Left lung (tissue), 10 donors: Measurements from ENCODE around the gene ARRB2. TPM values are rescaled to one million over a fixed set of nuclear protein-coding genes. Genes with fewer than 3 reads are reported as not detected.

ENCODE experiments used
- ATAC-seq: fragments of 200-7000 bp; cut with Tn5 transposase; one replicate; pipeline ENCODE4 v1.9.1; 2020; ENCODE audit warnings: moderate library complexity
- DNase-seq, 4 donors: peaks; one replicate each; pipeline ENCODE4 v3.0.0-alpha.2; 2013 to 2020
- H3K27ac ChIP-seq, 2 donors: fragments of 200-600 bp; sonication (generic) in 1 of 2; one replicate each; pipeline versions ENCODE4 v1.5.0 to v1.8.0; 2020 to 2021
- H3K27me3 ChIP-seq, 2 donors: fragments of 200-600 bp; sonication (generic) in 1 of 2; one replicate each; pipeline versions ENCODE4 v1.5.0 to v1.8.0; 2020 to 2021
- H3K36me3 ChIP-seq, 2 donors: fragments of 200-600 bp; sonication (generic) in 1 of 2; one replicate each; pipeline versions ENCODE4 v1.5.0 to v1.8.0; 2020 to 2021
- H3K4me1 ChIP-seq, 2 donors: fragments of 200-600 bp; one replicate each; pipeline ENCODE4 v1.8.0; 2021
- H3K4me3 ChIP-seq, 2 donors: fragments of 200-600 bp; sonication (generic) in 1 of 2; one replicate each; pipeline versions ENCODE4 v1.5.0 to v1.8.0; 2020 to 2021; ENCODE audit warnings: mild to moderate bottlenecking in 1 of 2
- H3K9me3 ChIP-seq, 2 donors: fragments of 200-600 bp; sonication (generic) in 1 of 2; one replicate each; pipeline versions ENCODE4 v1.5.0 to v1.8.0; 2020 to 2021
- intact Hi-C, 2 donors: fragments of 100-400 bp; cut with DNase I; formaldehyde crosslinking; loops; one replicate each; pipeline versions ENCODE4 v1.11.2 to v1.14.2; 2022
- polyA plus RNA-seq, 6 donors: library from polyadenylated mRNA; unstranded; fragments of 120-200 nt; gene quantifications; one replicate each; pipeline ENCODE4 v1.2.1, GENCODE V29; 2013; ENCODE audit not compliant: insufficient read length in 6 of 6
- total RNA-seq, 2 donors: library from RNA; stranded (reverse); fragmentation: NEBNext Ultra II Directional; extraction: Animal tissue kit (Norgen Biotek cat#: 25700); gene quantifications; one replicate each; pipeline ENCODE4 v1.2.1, GENCODE V29; 2021
- TF ChIP-seq, protein P1 (sequence below), 2 donors: fragments of 200-600 bp; sonication (generic) in 1 of 2; IDR thresholded peaks; one replicate each; pipeline versions ENCODE4 v1.5.0 to v1.8.0; 2021; ENCODE audit warnings: antibody characterized with exemption in 2 of 2
- donor health status: DM: no; HTN: yes; CAD: no.
- donor health status: DM: no; HTN: no; CAD: no.

Gene ARRB2
- total and polyA plus RNA-seq, 8 donors = 41.3 to 240 (median 48.9) TPM

DNA sequence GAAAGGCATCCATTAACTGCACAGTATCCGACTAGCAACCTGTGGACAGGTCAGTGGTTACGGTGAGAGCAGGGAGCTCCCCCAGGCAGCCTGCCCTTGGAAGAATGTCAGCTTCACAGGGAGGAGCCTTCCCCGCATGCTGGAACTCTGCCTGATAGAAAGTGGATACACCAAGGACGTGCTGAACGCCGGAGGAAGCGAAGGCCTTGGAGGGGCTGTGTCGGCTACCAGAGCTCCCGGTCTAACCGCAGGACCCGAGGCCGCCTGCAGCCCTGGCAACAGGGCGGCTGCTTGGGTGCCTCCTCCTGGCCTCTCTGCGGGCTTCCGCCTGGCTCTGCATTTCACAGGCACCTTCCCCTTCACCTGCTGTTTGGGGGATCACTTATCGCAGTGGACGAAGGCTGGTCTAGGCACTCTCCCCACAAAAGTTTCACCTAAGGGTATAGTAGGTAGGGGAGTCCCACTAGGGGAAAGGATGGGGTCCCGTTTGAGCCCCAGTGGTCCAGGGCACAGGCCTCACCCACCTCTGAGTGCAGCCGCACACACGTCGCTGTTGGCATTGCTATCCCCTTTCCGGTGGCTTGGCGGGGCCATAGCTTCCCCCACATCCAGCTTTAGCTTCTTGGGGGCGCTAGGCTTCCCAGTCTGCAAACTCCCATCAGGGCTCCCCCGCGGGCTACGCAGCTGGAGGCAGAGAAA lies 36.3 kb upstream of the ARRB2 start:
- peak in 1 of 4 donors; percentile 65 for DNase-seq
- no peak overlapping the region for H3K27ac ChIP-seq

GRCh38 chr17:4674685-4674998 lies 35.8 kb upstream of the ARRB2 start:
- Histone ChIP-seq H3K4me1 (peaks cover 13 to 14% of the 10 kb centered on the region in 2 donors), H3K27ac (no peak overlapping the region), H3K9me3 (no peaks in the 10 kb centered on the region), H3K4me3 (no peak overlapping the region), H3K27me3 (no peaks in the 10 kb centered on the region), H3K36me3 (peaks cover 0 to 76% of the 10 kb centered on the region in 2 donors)
- ATAC-seq (no peak), DNase-seq (peak in 1 of 4 donors; percentile 27)
- intact Hi-C loops = no loop called here
- TF ChIP-seq, protein P1, sequence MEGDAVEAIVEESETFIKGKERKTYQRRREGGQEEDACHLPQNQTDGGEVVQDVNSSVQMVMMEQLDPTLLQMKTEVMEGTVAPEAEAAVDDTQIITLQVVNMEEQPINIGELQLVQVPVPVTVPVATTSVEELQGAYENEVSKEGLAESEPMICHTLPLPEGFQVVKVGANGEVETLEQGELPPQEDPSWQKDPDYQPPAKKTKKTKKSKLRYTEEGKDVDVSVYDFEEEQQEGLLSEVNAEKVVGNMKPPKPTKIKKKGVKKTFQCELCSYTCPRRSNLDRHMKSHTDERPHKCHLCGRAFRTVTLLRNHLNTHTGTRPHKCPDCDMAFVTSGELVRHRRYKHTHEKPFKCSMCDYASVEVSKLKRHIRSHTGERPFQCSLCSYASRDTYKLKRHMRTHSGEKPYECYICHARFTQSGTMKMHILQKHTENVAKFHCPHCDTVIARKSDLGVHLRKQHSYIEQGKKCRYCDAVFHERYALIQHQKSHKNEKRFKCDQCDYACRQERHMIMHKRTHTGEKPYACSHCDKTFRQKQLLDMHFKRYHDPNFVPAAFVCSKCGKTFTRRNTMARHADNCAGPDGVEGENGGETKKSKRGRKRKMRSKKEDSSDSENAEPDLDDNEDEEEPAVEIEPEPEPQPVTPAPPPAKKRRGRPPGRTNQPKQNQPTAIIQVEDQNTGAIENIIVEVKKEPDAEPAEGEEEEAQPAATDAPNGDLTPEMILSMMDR (IDR thresholded peaks at IDR 0.05) = no peak

More for the DNA sequence above, 36.3 kb upstream of the ARRB2 start:
- intact Hi-C loops = no loop called here
- H3K4me1 ChIP-seq = peaks cover 8 to 10% of the 10 kb centered on the region in 2 donors
- peaks cover 0 to 75% of the 10 kb centered on the region in 2 donors for H3K36me3 ChIP-seq
- no peak for ATAC-seq
- no peaks in the 10 kb centered on the region for H3K27me3 ChIP-seq
- H3K9me3 ChIP-seq = no peaks in the 10 kb centered on the region
- no peak overlapping the region for H3K4me3 ChIP-seq
- TF ChIP-seq, protein P1 (IDR thresholded peaks at IDR 0.05) = no peak

- no peak for ATAC-seq
- no peak overlapping the region for H3K4me3 ChIP-seq
- peaks cover 13 to 14% of the 10 kb centered on the region in 2 donors for H3K4me1 ChIP-seq
- TF ChIP-seq, protein P1 (IDR thresholded peaks at IDR 0.05) = no peak
- DNase-seq = peak in 1 of 4 donors; percentile 46
- H3K9me3 ChIP-seq = no peaks in the 10 kb centered on the region
- H3K27me3 ChIP-seq = no peaks in the 10 kb centered on the region
- no peak overlapping the region for H3K27ac ChIP-seq
- intact Hi-C loops = no loop called here
- peaks cover 0 to 86% of the 10 kb centered on the region in 2 donors for H3K36me3 ChIP-seq
Measured at GRCh38 chr17:4675791-4676190, 34.6 kb upstream of the ARRB2 start.

DNA sequence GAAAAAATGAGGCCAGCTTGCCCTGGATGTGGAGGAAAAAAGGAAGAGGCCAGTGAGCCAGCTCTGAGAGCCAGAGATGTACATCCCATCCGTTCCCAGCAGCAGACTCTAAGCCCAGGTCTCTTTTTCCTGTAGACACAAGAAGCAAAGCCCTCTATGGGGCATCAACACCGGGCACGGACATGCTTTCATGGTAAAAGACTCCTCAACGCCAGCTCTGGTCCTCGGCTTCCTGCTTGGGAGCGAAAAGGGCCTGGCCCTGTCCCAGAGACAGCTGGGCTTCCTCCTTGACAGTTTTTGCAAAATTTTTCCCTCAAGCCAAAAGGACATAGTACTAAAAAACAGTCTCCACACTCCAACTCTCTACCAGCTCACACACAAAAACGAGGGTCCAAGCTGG lies 33.6 kb upstream of the ARRB2 start:
- Histone ChIP-seq H3K27me3 (no peaks in the 10 kb centered on the region), H3K4me1 (peaks cover 13 to 14% of the 10 kb centered on the region in 2 donors), H3K36me3 (peaks cover 0 to 86% of the 10 kb centered on the region in 2 donors), H3K9me3 (no peaks in the 10 kb centered on the region), H3K27ac (no peak overlapping the region), H3K4me3 (no peak overlapping the region)
- ATAC-seq (no peak), DNase-seq (peak in 2 of 4 donors; percentile 83 to 87)
- TF ChIP-seq, protein P1 (IDR thresholded peaks at IDR 0.05) = no peak
- intact Hi-C loops = no loop called here

- peaks cover 3 to 80% of the 10 kb centered on the region in 2 donors for H3K36me3 ChIP-seq
- DNase-seq = peak in 1 of 4 donors; percentile 16
- ATAC-seq = peak; percentile 68
- TF ChIP-seq, protein P1 (IDR thresholded peaks at IDR 0.05) = no peak
- no peaks in the 10 kb centered on the region for H3K9me3 ChIP-seq
- no peak overlapping the region for H3K27ac ChIP-seq
- H3K27me3 ChIP-seq = no peaks in the 10 kb centered on the region
- intact Hi-C loops = no loop called here
- peaks cover 13 to 14% of the 10 kb centered on the region in 2 donors for H3K4me1 ChIP-seq
- H3K4me3 ChIP-seq = no peak overlapping the region
Measured at GRCh38 chr17:4678448-4679026, 31.9 kb upstream of the ARRB2 start.
